GM19328 (cell line): ENCODE data around the gene TUBB3.

Source experiments
- ATAC-seq: cut with Tn5 transposase; IDR thresholded peaks from one replicate; pipeline ENCODE4 v1.9.1; 2021; ENCODE audit warnings: mild to moderate bottlenecking, moderate library complexity; ENCODE audit not compliant: unreplicated experiment

The TUBB3 gene

GRCh38 chr16:89936508-89936907 lies 13.4 kb downstream of the TUBB3 start:
- no peak for ATAC-seq

DNA sequence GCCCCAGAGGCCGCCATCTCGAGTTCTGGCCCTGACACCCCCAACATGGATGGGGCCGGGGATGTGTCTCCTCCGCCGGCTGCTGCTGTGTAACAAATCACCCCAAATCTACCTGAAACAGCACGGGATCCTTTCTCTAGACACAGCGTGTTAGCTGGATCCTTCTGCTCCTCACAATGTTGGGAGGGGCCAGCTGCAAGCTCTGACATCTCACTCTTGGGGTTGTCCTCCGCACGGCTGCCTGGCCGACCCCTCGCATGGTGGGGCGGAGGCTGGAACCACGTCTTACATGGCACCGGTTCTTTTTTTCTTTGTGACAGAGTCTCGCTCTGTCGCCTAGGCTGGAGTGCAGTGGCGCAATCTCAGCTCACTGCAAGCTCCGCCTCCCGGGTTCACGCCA lies 13.8 kb downstream of the TUBB3 start:
- no peak for ATAC-seq

DNA sequence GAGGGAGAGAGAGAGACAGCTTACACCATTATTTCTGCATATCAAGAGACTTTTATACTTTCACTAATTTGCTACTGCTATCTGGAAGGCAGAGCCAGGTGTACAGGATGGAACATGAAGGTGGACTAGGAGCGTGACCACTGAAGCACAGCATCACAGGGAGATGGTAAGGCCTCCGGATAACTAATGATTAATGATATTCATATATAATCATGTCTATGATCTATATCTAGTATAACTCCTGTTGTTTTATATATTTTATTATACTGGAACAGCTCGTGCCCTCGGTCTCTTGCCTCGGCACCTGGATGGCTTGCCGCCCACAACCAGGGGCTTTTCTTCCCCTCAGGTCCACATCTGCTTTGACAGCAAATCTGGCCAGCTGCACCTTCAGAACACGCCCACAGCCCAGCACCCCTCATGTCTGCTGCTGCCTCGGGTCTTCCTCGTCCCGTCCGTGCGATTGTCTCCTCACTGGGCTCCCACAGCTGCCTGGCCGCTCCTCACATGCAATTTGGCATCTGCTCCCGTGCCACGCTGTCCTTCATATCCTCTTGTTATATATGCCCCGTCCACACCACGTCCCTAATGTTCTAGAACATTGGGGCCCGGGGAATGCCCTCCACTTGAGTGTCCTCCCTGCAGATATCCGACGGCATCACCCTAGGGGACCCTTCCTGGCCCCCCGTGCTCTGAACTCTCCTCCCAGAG lies 15.2 kb downstream of the TUBB3 start:
- no peak for ATAC-seq

GRCh38 chr16:89944773-89945172 lies 21.6 kb downstream of the TUBB3 start:
- no peak for ATAC-seq

GRCh38 chr16:89945654-89946053 lies 22.5 kb downstream of the TUBB3 start:
- ATAC-seq = no peak

DNA sequence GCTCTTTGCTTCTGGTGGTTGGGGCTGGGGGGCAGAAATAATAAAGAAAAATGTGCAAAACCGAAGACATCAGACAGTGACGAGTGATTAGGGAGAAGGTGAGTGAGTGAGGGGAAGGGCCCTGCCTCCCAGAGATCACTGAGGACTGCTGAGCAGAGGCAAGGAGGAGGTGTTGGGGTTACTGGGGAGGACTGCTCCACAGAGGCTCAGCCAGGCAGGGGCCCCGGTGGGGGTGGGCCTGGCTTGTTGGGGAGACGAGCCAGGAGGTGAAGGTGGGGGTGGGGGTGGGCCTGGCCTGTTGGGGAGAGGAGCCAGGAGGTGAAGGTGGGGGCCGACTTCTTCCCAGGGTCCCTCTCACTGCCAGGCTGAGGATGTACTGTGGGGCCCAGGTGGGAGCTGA lies 23.4 kb downstream of the TUBB3 start:
- ATAC-seq = no peak

DNA sequence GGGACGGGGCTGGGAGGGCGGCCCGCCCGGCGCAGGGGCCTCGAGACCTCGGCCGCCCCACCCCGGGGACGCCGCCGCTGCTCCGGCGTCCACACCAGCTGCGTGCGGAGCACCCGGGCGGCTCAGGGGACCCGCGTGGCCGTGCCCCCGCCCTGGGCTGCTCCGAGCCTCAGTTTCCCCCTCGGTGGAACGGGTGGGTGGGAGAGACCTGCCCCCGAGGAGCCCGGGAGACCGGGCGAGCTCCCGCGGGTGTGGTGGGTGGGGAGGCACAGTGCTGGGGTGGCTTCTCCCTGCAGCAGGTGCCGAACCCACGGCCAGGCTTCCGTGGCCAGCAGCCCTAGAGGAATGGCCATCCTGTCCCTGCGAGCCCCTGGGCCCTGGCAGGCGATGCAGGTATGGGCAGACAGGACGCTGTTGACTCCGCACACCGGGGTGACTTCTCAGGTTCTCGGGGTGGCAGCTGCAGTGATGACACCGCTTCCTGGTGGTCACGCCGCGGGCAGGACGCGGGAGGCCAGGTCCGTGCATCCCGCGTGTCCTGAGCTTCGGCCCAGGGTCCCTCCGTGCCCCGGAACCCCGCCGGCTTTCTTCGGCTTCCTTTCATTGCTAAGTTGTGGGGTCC lies 26.1 kb downstream of the TUBB3 start:
- no peak for ATAC-seq

DNA sequence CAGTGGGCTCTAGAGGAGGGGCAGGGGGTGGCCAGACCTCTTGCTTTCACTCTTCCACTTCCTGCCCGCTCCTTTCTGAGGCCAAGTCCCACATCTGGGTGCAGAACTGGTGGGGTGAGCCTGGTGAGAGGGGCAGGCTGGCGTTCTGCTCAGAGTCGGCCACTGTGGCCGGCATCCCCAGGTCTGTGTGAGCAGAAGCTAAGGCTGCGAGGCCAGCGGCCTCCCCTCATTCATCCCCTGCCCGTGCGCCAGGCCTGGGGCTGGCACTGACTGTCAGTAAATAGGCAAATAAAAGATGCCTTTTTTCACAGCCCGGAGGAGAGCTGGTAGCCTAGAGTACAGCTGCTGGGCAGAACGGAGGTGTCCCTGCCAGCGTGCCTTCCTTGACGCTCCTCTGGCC lies 26.6 kb downstream of the TUBB3 start:
- ATAC-seq = no peak

DNA sequence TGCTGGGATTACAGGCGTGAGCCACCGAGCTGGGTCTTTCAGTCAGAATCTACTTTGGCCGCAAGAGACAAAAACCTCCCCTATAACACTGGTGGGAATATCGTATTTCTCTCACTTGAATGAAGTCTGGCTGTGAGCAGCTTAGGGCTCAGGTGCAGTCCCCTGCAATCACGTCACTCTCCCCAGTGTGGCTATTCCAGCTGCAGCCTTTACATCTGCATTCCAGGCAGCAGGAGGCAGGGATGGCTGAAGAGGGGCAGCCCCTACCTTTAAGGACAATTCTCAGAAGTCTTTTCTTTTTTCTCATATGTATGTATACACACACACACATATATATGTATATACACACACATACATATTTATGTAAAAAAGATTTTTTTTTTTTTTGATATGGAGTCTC lies 28.4 kb downstream of the TUBB3 start:
- ATAC-seq = no peak

GRCh38 chr16:89952049-89952448 lies 28.9 kb downstream of the TUBB3 start:
- no peak for ATAC-seq

- ATAC-seq = no peak
Observed at GRCh38 chr16:89952551-89952950, 29.4 kb downstream of the TUBB3 start.

- peak; percentile 51 for ATAC-seq
Observed at GRCh38 chr16:89953671-89954406, 30.7 kb downstream of the TUBB3 start.

DNA sequence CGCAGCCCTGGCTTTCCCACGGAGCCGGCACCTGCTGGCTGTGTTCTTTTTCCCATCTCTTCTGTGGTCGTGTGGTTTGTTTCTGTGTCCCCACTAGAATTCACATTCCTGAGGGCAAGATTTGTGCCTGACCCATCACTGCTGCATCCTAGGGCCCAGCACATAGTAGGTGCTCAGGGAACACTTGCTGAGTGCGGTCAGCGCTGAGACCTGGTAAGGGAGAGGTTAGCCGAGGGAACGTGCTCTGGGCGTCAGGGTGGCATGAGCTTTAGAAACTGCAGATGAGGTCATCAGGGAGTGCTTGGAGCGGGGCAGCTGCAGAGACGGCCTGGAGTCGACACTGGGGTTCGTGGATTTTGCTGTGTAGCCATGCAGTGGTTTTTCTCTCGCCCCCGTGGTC lies 31.3 kb downstream of the TUBB3 start:
- ATAC-seq = no peak

GRCh38 chr16:89955001-89955685 lies 32.0 kb downstream of the TUBB3 start:
- ATAC-seq = no peak

DNA sequence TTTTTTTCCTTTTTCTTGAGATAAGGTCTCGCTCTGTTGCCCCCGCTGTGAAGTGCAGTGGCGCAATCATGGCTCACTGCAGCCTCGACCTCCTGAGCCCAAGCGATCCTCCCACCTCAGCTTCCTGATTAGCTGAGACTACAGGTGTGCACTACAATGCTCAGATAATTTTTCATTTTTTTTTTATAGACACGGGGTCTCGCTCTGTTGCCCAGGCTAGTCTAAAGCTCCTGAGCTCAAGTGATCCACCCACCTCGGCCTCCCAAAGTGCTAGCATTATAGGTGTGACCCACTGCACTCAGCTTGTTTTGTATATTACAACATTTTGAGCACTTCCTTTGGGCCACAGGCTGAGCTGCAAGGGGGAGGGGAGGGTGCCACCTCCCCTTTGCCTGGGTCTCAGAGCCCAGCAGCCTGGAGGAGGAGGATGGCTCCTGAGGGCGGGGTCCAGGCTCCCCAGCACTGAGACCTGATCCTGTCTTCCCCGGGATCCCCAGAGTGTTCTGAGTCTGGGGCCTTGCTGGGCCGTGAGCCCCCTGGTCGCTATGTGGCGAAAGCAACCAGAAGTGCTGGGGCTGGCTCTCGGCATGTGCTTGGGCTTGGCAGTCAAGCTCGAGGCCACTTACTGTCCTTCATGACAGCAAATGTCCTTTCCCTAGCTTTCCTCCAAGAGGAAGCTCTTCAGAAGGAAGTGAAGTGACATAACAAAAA lies 33.5 kb downstream of the TUBB3 start:
- ATAC-seq = no peak

- ATAC-seq = no peak
Observed at GRCh38 chr16:89957216-89957785, 34.2 kb downstream of the TUBB3 start.

- no peak for ATAC-seq
Observed at GRCh38 chr16:89958068-89958467, 34.9 kb downstream of the TUBB3 start.

GRCh38 chr16:89958596-89958995 lies 35.5 kb downstream of the TUBB3 start:
- ATAC-seq = no peak

GRCh38 chr16:89960966-89961365 lies 37.8 kb downstream of the TUBB3 start:
- ATAC-seq = no peak

GRCh38 chr16:89961920-89962319 lies 38.8 kb downstream of the TUBB3 start:
- no peak for ATAC-seq
